ENCODE measurements around the gene SULT2B1. TPM values are rescaled to one million over a fixed set of nuclear protein-coding genes. Genes with fewer than 3 reads are reported as not detected.
"Not testable (repeated sequence)": the region's sequence is repeated elsewhere in the genome, so short reads cannot be mapped to it uniquely, and the experiment has no call there.

Gene SULT2B1
- total RNA-seq, 2 donors from 2014 or later = 0.60 TPM; not detected in 1

DNA sequence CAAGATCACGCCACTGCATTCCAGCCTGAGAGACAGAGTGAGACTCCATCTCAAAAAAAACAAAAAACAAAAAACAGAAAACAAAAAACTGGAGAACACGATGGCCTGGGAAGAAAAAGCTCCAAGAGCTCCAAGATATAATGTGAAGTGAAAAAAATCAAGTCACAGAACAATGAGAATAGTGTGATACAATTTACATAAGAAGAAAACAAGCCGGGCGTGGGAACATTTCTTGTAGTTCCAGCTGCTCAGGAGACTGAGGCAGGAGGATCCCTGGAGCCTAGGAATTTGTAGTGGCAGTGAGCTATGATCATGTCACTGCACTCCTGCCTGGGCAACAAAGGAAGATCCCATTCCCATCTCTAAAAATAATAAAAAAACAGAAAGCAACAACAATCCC is 31.8 kb upstream of the SULT2B1 start:
- DNase-seq (ENCODE audit: low spot score) = no peak
- intact Hi-C loops (cut with DNase I) = no loop called here

DNA sequence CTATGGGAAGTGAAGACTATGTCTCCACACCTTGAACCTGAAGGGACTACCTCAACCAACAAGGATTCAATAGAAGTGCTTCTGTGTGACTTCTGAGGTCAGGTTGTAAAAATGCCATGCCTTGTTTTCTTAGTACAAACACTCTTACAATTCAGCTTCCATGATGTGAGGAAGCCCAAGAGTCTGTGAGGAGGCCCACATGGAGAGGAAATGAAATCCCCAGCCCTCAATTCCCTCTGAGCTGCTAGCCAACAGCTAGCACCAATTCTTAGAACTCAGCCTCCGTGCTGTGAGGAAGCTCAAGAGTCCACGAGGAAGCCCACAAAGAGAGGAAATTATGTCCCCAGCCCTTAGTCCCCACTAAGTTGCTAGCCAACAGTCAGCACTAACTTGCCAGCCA is 27.8 kb upstream of the SULT2B1 start:
- intact Hi-C loops (cut with DNase I) = no loop called here
- no peak for DNase-seq (ENCODE audit: low spot score)

DNA sequence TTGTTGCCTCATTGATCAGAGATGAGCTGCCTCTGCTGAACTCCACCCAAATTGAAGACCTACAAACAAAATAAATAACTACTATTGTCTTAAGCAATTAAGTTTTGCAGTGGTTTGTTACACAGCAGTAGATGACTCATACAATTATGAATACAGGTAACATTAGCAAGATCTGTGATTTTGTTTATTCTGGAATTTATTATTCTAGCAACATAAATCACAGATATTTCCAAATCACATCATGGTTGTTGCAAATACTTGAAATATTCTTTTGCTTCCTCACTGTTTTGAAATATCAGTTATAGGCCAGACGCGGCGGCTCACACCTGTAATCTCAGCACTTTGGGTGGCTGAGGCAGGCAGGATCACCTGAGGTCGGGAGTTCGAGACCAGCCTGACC is 27.2 kb upstream of the SULT2B1 start:
- DNase-seq (ENCODE audit: low spot score) = no peak
- intact Hi-C loops (cut with DNase I) = no loop called here

DNA sequence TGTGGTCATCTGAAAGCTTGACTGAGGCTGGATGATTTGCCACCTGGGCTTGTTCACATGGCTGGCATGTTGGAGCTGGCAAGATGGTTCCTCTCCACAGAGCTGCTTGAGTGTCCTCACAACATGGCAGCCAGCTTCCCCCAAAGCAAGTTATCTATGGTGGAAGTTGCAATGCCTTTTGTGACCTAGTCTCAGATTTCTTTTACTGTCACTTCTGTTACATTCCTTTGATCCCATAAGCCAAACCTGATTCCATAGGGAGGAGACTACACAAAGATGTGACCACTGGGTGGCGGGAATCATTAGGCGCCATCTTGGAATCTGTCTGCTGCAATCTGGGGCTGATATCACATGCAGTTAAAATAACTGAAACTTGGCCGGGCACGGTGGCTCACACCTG is 22.8 kb upstream of the SULT2B1 start:
- no peak for DNase-seq (ENCODE audit: low spot score)
- intact Hi-C loops (cut with DNase I) = no loop called here

DNA sequence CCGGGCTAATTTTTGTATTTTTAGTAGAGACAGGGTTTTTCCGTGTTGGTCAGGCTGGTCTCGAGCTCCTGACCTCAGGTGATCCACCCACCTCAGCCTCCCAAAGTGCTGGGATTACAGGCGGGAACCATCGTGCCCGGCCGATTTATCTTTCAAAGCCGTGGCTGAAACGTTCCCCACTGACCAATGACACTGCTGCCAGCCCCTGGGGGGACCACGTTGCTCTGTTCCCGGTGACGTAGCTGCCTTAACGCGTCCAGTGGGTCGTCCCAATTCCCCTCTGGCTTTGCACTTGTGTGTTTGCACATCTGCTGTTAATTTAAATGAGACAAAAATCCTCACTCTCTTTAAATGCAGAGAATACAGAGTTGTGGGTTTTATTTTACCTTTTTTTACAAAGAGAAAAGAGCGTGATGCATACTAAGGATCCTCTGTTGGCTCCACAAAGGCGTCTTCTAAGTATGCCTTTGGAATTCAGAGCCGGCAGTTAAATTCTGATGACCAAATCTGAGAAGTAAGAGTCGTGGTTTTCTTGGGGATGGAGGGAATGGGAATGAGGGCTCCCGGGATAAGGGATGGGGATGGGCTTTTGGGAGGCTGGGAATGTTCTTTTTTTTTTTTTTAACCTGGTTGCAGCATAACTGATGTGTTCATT is 21.8 kb upstream of the SULT2B1 start:
- intact Hi-C loops (cut with DNase I) = no loop called here
- no peak for DNase-seq (ENCODE audit: low spot score)

DNA sequence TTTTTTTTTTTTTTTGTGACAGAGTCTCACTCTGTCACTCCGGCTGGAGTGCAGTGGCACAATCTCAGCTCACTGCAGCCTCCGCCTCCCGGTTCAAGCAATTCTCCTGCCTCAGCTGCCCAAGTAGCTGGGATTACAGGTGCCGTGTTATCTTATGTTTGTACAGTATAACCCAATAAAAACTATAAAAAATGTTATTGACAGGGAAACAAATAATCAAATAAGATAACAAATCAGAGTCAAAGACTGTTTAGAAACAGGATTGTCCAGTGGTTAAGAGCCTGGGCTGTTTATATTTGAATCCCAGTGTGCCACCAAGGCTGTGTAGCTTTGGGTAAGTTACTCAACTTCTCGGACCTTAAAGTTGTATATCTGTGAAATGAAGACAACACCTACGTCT is 21.2 kb upstream of the SULT2B1 start:
- intact Hi-C loops (cut with DNase I) = no loop called here
- DNase-seq (ENCODE audit: low spot score) = no peak

DNA sequence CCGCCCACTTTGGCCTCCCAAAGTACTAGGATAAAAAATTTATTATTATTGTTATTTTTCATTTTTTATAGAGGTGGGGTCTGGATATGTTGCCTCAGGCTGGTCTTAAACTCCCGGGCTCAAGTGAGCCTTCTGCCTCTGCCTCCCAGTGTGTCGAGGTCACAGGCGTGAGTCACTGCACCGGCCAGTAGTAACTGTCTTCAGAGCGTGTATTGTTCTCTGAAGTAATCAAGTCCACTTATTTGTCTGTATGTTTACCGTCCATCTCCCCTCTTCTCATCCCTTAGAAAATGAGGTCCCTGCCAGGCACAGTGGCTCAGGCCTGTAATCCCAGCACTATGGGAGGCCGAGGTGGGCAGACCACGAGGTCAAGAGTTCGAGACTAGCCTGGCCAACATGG is 18.2 kb upstream of the SULT2B1 start:
- intact Hi-C loops (cut with DNase I) = no loop called here
- DNase-seq (ENCODE audit: low spot score) = no peak

DNA sequence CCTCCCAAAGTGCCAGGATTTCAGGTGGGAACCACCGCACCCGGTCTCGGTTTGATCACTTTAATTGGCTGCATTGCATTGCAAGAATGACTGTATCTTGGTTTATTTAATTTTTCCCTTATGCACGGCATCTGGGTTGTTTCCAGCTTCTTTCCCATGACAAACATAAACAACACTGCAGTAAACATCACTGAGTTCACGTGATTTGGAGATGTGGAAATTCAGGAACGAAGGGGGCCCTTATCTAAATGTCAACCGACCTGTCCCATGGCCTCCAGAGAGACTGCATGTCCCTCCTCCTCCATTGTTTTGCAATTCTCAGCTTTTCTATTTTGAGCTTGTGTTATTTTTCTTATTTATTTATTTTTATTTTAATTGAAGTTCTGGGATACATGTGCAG is 14.4 kb upstream of the SULT2B1 start:
- intact Hi-C loops (cut with DNase I) = no loop called here

DNA sequence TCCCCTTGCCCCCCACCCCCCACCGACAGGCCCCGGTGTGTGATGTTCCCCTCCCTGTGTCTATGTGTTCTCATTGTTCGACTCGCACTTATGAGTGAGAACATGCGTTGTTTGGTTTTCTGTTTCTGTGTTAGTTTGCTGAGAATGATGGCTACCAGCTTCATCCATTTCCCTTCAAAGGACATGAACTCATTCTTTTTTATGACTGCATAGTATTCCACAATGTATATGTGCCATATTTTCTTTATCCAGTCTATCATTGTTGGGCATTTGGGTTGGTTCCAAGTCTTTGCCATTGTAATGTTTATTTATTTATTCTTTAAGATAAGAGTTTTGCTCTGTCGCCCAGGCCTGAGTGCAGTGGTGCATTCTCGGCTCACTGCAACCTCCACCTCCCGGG is 13.9 kb upstream of the SULT2B1 start:
- intact Hi-C loops (cut with DNase I); DNase-seq (ENCODE audit: low spot score): not testable (repeated sequence)

More for the DNA sequence above, 14.4 kb upstream of the SULT2B1 start:
- DNase-seq (ENCODE audit: low spot score) = no peak

DNA sequence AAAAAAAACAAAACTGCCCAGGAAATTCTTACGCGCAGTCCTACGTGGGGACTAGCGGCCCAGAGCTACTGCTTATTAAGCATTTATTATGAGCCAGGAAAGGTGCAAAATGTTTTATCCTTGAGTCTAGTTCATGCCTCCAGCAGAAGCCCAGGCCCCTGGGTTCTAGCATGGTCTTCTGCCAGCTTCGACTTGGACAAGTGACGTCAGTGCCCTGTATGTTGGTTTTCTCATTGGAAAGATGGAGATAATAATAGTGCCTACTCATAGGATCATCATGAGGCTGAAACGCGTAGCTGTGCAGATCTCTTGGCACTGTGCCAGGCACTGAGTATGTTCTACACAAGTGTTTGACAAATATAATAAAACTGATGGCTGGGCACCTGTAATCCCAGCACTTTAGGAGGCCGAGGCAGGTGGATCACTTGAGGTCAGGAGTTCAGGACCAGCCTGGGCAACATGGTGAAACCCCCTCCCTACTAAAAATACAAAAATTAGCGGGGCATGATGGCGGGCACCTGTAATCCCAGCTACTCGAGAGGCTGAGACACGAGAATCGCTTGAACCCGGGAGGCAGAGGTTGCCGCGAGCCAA is 12.4 kb upstream of the SULT2B1 start:
- DNase-seq (ENCODE audit: low spot score) = no peak
- intact Hi-C loops (cut with DNase I) = no loop called here

DNA sequence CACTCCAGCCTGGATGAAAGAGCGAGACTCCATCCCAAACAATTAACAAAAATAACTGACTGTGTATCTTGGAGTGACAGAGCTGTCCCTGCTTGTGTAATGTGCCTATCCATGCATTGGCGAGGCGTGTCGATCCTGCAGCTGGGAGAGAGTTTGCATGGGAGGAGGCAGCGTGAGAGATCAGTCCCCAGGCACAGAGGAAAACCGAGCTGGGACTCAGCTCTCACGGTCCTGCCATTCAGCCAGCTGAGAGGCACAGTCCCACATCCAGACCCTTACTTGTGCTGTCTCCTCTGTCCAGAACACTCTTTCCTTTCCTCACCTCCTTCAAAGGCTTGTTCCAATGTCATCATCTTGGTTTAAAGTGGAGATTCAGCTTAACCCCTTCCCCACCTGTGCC is 11.9 kb upstream of the SULT2B1 start:
- intact Hi-C loops (cut with DNase I) = no loop called here
- no peak for DNase-seq (ENCODE audit: low spot score)

DNA sequence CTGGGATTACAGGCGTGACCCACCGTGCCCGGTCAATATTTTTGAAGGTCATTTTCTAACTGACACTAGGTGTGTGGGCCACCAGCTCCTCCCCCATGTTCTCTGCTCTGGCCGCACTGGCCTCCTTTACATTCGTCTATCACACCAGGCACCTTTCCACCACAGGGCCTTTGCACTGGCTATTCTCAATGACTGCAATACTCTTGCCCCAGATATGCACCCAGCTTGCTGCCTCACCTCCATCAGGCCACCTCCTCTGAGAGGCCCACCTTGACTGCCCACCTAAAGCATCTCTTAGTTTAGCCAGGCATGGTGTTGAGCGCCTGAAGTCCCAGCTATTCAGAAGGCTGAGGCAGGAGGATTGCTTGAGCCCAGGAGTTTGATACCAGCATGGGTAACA is 10.2 kb upstream of the SULT2B1 start:
- intact Hi-C loops (cut with DNase I) = no loop called here

DNA sequence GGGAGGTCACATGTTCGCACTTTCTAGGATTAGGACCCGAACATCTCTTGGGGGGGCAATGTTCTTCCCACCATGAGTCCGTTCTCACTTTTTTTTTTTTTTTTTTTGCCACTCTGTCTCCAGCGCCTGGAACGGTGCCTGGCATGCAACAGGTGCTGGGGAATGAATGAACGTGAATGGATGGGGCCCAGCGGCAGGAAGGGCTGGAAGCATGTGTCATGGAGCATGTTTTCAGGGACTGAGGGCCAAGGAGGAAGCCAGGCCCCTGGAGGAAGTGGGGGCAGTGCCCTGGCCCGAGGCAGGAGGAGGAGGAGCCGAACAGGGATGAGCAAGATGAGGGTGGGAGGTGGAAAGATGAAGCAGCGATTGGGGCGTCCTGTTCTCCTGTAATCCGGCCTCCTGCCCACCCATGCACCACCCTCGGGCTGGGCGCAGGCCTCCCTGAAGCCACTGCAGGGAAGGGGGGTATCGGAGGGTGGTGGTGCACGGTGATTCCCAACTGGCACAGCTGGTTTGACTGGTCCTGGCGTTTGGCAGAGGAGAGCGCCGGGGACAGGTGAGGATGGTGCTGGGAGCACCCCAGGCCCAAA is 8.8 kb upstream of the SULT2B1 start:
- intact Hi-C loops (cut with DNase I) = no loop called here

More for the DNA sequence above, 10.2 kb upstream of the SULT2B1 start:
- no peak for DNase-seq (ENCODE audit: low spot score)

DNA sequence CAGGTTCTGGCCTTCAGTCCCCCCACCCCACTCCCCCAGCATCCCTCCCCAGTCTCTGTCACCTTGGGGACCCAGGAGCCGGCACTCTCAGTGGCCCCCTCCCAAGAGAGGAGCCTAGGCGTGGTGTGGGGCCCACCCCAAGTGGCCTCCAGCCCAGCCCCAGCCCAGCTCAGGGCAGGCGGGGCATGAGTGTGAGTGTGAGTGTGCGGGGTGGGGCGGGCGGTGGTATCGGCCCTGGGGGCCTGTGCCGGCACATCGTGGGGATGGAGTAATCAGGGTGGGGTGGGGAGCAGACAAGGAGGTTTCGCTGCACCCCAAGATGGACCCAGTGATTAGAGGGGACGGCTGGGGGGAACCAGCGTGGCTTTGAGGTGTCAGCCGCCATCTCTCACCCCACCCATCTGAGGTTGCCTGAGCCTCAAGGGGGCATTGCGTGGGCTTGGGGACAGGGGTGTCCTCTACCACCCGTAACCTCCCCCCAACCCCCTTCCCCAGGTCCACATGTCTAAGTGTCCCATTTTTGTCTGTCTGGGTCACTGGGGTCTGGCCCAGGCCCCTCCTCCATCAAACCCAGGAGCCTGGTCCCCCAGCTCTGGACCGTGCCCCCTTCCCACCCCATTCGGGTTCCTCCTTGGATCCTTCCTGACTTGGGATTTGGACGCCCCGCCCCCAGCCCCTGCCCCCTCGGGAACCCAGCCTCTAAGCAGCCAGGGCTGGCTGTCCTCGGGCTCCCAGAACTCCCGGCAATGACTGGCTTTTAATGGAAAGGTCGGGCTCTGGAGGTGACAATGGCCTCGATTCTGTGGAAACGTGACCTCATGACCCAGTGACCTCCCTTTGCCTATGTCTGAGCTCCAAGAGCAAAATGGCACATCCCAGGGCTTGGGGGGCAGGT is 6.9 kb upstream of the SULT2B1 start:
- no peak for DNase-seq (ENCODE audit: low spot score)
- intact Hi-C loops (cut with DNase I) = no loop called here

More for the DNA sequence above, 8.8 kb upstream of the SULT2B1 start:
- no peak for DNase-seq (ENCODE audit: low spot score)

DNA sequence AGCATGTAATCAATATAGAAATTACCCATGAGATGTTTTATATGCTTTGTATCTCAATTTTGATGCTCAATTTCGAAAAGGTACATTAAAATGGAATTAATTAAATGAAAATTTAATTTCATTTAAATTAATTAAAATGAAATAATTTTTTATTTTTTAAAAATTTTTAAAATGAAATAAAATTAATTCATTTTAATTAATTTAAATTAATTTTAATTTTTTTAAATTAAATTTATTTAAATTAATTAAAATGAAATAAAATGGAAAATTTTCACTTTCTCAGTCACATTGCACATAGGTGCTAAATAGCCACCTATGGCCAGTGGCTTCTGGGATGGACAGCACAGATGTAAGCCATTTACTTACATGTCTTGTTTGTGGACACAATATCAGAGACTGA is 4.2 kb upstream of the SULT2B1 start:
- intact Hi-C loops (cut with DNase I) = no loop called here
- DNase-seq (ENCODE audit: low spot score) = no peak

DNA sequence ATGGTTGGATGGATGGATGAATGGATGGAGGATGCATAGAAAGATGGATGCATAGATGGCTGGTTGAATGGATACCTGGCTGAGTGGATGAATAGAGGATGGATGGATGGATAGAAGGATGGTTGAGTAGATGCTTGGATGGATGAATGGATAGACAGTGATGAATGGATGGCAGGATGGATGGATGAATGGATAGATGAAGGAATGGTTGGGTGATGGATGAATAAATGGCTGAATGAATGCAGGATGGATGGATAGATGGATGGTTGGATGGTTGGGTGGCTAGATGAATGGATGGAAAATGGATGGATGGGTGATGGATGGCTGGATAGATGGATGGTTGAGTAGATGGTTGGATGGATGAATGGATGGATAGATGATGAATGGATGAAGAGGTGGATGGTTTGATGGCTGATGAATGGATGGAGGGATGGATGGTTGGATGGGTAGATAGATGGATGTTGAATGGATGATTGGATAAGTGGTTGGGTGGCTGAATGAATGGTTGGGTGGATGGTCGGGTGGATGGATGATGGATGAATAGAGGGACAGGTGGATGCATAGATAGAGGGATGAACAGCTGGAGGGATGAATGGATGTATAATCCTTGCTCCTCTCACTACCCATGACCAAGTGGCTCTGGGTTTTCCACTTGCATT is 3.6 kb upstream of the SULT2B1 start:
- no peak for DNase-seq (ENCODE audit: low spot score)
- intact Hi-C loops (cut with DNase I) = no loop called here

DNA sequence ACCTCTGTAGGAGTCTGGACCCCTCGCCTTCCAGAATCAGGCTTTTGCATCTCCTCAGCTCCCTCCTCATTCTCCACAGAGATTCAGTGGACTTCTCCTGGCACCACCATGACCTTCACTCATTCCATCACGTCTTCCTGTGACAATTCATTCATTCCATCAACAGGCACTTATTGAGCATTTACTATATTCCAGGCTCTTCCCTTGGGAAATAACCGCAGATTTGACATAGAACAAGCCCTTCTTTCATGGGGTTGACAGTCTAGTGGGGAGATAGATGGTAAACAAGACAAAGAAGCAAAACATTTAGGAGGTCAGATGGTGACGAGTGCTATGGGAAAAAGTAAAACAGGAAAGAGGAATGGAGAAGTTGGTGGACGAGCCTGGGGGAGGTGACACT is 2.6 kb upstream of the SULT2B1 start:
- no peak for DNase-seq (ENCODE audit: low spot score)
- intact Hi-C loops (cut with DNase I) = no loop called here

DNA sequence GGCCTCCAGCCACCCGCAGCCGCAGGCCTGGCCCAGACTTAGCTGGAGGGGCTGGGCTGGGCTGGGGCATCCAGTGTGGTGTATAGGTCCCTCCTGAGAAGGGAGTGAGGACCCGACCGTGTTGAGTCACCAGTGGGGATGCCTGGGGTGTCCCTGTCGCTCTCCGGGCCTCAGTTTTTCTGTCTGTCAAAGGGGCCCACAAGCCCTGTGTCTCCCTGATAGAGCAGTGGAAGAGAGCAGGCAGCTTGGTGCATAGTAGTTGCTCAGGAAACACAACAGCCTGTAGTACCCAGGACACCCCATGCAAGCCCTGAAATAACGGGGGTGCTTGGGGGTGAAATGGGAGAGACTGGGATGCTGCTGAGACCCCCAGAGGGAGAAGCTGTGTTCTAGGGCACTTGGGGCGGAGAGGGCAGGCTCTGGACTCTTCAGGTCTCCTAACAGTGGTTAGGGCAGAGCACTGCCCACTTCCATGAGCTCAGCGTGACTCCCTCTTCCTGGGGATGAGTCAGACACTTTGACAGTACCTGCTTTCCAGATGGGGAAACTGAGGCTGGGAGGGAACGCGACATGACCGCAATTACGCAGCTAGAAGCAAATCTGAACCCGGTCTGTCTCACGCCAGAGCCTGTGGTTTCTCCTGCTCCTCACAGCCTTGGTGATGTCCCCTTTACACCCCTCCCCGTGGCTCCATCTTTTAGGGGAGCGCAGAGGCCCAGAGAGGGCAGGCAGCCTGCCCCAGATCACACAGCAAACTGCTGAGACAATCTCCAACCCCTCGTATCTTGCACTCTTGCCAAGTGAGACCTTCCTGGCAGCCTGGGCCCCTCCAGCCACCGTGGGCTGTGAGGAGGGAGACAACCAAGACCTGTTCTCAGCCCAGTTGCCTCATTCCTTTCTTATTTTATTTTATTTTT is 692 bp downstream of the SULT2B1 start:
- intact Hi-C loops (cut with DNase I) = no loop called here
- DNase-seq (ENCODE audit: low spot score) = no peak
